Left kidney (tissue), 2 donors: Measurements from ENCODE around the gene PROC. TPM values are rescaled to one million over a fixed set of nuclear protein-coding genes. Genes with fewer than 3 reads are reported as not detected.

ENCODE experiments used
- DNase-seq: peaks from one replicate; pipeline ENCODE4 v3.0.0-alpha.2; 2013
- polyA plus RNA-seq: library from polyadenylated mRNA; unstranded; fragments of 120-200 nt; gene quantifications from one replicate; pipeline ENCODE4 v1.2.1, GENCODE V29; 2013; ENCODE audit not compliant: insufficient read length

PROC gene
- polyA plus RNA-seq, 1 donor, result 3.6 TPM

- DNase-seq, result no peak
These were observed 38.7 kb downstream of the PROC start for GRCh38 chr2:127456960-127457359.

- no peak for DNase-seq
These were observed 44.2 kb downstream of the PROC start for GRCh38 chr2:127462461-127462860.

DNA sequence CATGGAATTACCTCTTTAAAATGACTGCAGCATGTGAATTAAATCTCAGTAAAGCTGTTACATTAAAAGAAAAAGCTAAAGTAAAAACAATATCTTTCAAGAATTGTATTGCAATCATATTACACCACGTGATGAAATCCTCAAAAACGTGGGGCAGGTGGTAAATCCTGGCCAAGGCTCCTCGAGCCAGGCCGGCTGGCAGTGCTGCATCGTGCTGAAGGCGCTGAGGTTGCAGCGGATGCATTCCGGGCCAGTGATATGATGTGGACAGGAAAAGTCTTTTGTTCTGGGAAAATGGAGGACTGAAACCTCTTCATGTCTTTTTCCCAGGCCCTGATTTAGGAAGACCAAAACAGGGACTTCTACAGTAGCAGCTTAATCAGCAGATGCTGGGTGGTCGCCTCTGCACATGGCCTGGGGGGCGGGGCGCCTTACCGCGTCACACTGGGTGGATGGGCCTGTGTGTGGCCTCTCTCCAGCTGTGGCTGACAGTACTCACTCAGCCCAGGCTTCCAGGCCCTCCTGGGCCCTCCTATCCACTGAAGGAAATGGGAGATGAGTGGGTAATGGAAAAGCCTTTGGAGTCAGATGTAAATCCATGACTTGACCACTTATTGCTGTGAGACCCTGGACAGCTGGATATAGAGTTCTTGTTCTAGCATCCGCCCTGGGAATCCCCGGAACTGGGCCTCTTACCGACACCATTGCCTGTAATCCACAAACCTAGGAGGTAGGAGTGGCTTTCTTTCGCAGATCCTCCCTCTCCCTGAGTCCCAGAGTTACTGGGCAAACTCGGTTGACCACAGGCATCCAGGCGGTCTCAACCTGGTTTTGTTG is 45.1 kb downstream of the PROC start:
- DNase-seq, result no peak

DNA sequence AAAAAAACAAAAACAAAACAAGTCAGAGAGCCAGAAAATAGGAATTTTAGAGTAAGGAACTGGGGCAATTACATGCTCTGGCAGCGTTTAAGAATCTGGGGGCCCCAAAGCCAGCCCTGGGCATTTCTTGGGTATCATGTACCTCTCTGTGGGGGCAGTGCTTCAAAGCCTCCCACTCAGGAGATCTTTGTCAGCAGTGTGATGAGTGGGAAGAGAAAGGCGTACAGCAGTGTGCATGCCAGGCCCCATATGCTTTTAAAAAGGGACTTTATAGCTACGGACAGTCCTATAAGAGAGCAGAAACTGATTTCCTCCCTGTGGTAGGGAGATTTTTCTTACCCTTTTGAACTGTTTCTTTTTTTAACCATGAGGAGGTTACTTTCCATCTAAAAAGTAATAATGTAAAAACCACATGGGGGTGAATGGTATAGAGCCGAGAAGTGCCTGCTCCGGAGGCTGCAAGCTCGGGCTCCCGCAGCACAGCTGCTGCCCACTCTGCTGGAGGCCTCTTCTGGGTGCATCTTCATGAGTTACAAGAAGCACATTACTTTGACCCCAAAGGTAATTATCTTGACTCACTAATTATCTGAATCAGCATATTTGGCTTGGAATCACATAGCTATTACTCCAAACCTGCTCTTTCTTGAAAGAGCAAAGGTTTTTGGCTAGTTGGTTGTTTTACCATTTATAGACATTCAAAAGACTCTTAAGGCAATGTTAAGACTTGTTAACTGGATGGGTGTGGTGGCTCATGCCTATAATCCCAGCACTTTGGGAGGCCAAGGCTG is 46.4 kb downstream of the PROC start:
- no peak for DNase-seq

- DNase-seq, result no peak
These were observed 47.0 kb downstream of the PROC start for GRCh38 chr2:127465258-127465657.

- no peak for DNase-seq
These were observed 50.8 kb downstream of the PROC start for GRCh38 chr2:127469051-127469450.

- no peak for DNase-seq
These were observed 51.7 kb downstream of the PROC start for GRCh38 chr2:127469974-127470373.

DNA sequence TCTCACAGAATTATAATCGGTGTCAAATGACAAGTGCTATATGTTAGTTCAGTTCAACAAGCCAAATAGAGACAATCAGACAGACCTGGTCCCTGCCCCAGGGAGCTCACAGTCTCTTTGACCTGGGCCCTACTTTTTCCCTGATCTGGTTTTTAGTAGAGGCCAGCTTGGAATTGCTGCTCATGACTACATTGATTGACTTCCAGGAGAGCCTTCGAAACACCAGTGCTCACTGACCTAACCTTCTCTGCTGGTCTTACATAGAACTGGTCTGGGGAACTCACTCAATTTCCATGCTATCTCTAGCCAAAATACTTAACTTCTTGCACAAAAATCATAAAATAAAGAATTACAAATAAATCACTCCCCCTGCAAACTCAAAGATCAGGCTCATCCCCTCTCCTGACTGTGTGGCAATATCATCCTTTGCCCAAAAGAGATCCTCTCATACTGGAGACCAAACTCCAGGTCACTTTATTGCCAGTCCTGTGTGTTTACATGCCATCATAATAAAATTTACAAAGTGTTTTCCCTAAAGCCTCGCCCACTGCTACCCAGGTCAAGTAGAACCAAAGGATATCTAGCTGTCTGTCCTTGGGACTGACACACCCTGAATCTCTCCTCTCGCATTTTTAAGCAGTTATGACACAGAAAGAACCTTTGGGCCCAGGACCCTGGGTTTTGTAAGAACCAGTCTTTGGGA is 53.2 kb downstream of the PROC start:
- DNase-seq, result no peak

DNA sequence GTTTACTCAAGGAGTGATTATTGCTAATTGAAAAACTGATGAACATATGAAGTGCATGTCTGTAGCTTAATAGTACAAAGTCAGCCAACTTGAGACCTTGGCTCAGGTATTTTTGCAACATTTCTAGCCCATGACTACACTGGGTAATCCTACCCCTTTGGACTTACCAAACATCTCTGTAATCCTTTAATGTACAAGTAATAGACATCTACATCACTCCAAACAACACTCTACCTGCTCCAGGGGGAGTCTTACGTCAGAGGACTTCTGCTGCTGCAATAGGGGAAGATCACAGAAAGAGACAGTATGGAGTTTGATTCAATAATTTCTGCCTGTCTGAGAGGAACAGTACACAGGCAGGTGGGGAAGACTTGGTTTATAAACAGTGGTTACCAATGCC is 54.0 kb downstream of the PROC start:
- no peak for DNase-seq

GRCh38 chr2:127475788-127476187 is 57.6 kb downstream of the PROC start:
- DNase-seq, result no peak

Other genes starting within 250 kb of the PROC start
- gene CYP27C1, start 198.1 kb upstream of the PROC start, polyA plus RNA-seq, result 13.8 TPM
- 86.4 TPM for gene ERCC3, start 124.3 kb upstream of the PROC start, polyA plus RNA-seq
- 28.5 TPM for gene MAP3K2, start 30.5 kb upstream of the PROC start, polyA plus RNA-seq
- gene IWS1, start 108.1 kb downstream of the PROC start, polyA plus RNA-seq, result 86.2 TPM
- 22.8 TPM for gene MYO7B, start 117.3 kb downstream of the PROC start, polyA plus RNA-seq
- 0.85 TPM for gene GPR17, start 227.7 kb downstream of the PROC start, polyA plus RNA-seq